ENCODE data around the gene ATG16L1.

DNA sequence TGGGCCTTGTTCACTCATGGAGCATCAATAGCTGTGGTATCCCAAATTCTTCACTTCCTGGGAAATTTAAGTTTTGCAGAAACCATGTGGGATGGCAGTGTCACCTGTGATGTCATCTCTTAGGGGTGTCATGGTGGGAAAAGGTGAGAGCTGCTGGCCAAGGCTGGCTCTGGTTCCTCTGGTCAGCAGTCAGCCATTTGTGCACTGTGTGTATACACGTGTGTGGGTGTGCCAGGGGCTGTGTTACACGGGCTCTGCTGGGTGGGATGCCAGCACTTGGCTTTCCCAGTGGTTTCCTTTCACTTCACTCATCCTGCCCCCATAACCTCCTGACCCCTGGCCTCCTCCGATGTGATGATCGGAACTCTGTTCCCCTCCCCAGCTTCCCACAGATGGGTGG is 77.4 kb downstream of the ATG16L1 start:
- TF ChIP-seq, protein P1, sequence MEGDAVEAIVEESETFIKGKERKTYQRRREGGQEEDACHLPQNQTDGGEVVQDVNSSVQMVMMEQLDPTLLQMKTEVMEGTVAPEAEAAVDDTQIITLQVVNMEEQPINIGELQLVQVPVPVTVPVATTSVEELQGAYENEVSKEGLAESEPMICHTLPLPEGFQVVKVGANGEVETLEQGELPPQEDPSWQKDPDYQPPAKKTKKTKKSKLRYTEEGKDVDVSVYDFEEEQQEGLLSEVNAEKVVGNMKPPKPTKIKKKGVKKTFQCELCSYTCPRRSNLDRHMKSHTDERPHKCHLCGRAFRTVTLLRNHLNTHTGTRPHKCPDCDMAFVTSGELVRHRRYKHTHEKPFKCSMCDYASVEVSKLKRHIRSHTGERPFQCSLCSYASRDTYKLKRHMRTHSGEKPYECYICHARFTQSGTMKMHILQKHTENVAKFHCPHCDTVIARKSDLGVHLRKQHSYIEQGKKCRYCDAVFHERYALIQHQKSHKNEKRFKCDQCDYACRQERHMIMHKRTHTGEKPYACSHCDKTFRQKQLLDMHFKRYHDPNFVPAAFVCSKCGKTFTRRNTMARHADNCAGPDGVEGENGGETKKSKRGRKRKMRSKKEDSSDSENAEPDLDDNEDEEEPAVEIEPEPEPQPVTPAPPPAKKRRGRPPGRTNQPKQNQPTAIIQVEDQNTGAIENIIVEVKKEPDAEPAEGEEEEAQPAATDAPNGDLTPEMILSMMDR (IDR thresholded peaks at IDR 0.05; ENCODE audit: extremely low read depth in 1 of 2, insufficient read depth in 1 of 2, low read depth in 1 of 2, low read length in 2 of 2), result no peak
- TF ChIP-seq POLR2AphosphoS5 (IDR thresholded peaks at IDR 0.05; ENCODE audit: insufficient read depth, low read depth, low read length) (no peak), EZH2 (IDR thresholded peaks at IDR 0.05; ENCODE audit: borderline replicate concordance, low read depth, low read length, severe bottlenecking) (no peak), FOS (IDR thresholded peaks at IDR 0.05; ENCODE audit: borderline replicate concordance, insufficient read depth, low read length) (no peak), POLR2A (IDR thresholded peaks at IDR 0.05; ENCODE audit: low read depth, low read length) (no peak), JUN (IDR thresholded peaks at IDR 0.05; ENCODE audit: borderline replicate concordance, insufficient read depth, insufficient read length, low read depth) (no peak), GATA2 (IDR thresholded peaks at IDR 0.05; ENCODE audit: insufficient read depth, insufficient read length, low read depth, low read length) (no peak), MYC (IDR thresholded peaks at IDR 0.05; ENCODE audit: low read depth, low read length) (no peak)
- TF ChIP-seq, protein P2, sequence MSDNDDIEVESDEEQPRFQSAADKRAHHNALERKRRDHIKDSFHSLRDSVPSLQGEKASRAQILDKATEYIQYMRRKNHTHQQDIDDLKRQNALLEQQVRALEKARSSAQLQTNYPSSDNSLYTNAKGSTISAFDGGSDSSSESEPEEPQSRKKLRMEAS (IDR thresholded peaks at IDR 0.05; ENCODE audit: insufficient read depth, insufficient read length), result no peak
